GM18907 (cell line): ENCODE results near the gene PLEKHJ1.

ENCODE experiments used
- ATAC-seq: cut with Tn5 transposase; IDR thresholded peaks from one replicate; pipeline ENCODE4 v1.9.1; 2021; ENCODE audit warnings: mild to moderate bottlenecking, moderate library complexity; ENCODE audit not compliant: unreplicated experiment

PLEKHJ1 gene

GRCh38 chr19:2270157-2270422 is 34.0 kb upstream of the PLEKHJ1 start:
- no peak for ATAC-seq

- ATAC-seq = peak; percentile 60
Measured at GRCh38 chr19:2269244-2270156, 33.4 kb upstream of the PLEKHJ1 start.

- no peak for ATAC-seq
Measured at GRCh38 chr19:2268861-2269243, 32.7 kb upstream of the PLEKHJ1 start.

GRCh38 chr19:2268480-2268830 is 32.3 kb upstream of the PLEKHJ1 start:
- no peak for ATAC-seq

- ATAC-seq = no peak
Measured at GRCh38 chr19:2266183-2266993, 30.3 kb upstream of the PLEKHJ1 start.

- no peak for ATAC-seq
Measured at GRCh38 chr19:2261438-2262172, 25.5 kb upstream of the PLEKHJ1 start.

- no peak for ATAC-seq
Measured at GRCh38 chr19:2260341-2260805, 24.2 kb upstream of the PLEKHJ1 start.

GRCh38 chr19:2259336-2259735 is 23.2 kb upstream of the PLEKHJ1 start:
- no peak for ATAC-seq

- no peak for ATAC-seq
Measured at GRCh38 chr19:2255982-2256685, 20.0 kb upstream of the PLEKHJ1 start, which contains the start of gene JSRP1. Gene JSRP1 (minus strand): TSS chr19:2256417. CDS start chr19:2255314, 1,103 bp downstream.

- ATAC-seq = no peak
Measured at GRCh38 chr19:2255112-2255845, 19.1 kb upstream of the PLEKHJ1 start.

GRCh38 chr19:2254064-2254872 is 18.1 kb upstream of the PLEKHJ1 start:
- no peak for ATAC-seq

GRCh38 chr19:2253106-2254063 is 17.3 kb upstream of the PLEKHJ1 start:
- ATAC-seq = no peak

- ATAC-seq = no peak
Measured at GRCh38 chr19:2252797-2253105, 16.6 kb upstream of the PLEKHJ1 start.

GRCh38 chr19:2252055-2252796 is 16.1 kb upstream of the PLEKHJ1 start:
- no peak for ATAC-seq

GRCh38 chr19:2251106-2252054 is 15.3 kb upstream of the PLEKHJ1 start:
- ATAC-seq = no peak

GRCh38 chr19:2250766-2251105 is 14.6 kb upstream of the PLEKHJ1 start:
- ATAC-seq = no peak
